Pulmonary artery endothelial cell (primary cell): ENCODE data around the gene GPRIN1. TPM values are rescaled to one million over a fixed set of nuclear protein-coding genes. Genes with fewer than 3 reads are reported as not detected.

Experiments used
- total RNA-seq: library from RNA; depleted of rRNA; stranded (reverse); fragments of >200 nt; gene quantifications from 2 replicates; pipeline ENCODE4 v1.2.3, GENCODE V29; 2014

The GPRIN1 gene
- total RNA-seq, 1 donor from 2014 or later = 7.5 TPM

Other genes with a start within 250 kb of the GPRIN1 start
- 105 and 110 TPM in 2 replicates for gene KIAA1191, start 248.4 kb downstream of the GPRIN1 start, total RNA-seq
- 6.7 and 9.2 TPM in 2 replicates for gene ARL10, start 244.7 kb downstream of the GPRIN1 start, total RNA-seq
- gene NOP16, start 221.6 kb downstream of the GPRIN1 start, total RNA-seq = 21.7 and 29.3 TPM in 2 replicates
- 42.7 and 43.5 TPM in 2 replicates for gene HIGD2A, start 221.4 kb downstream of the GPRIN1 start, total RNA-seq
- 135 and 136 TPM in 2 replicates for gene CLTB, start 193.6 kb downstream of the GPRIN1 start, total RNA-seq
- gene FAF2, start 161.8 kb downstream of the GPRIN1 start, total RNA-seq = 37.9 and 47.1 TPM in 2 replicates
- 3.2 and 3.5 TPM in 2 replicates for gene RNF44, start 72.8 kb downstream of the GPRIN1 start, total RNA-seq
- gene CDHR2, start 60.8 kb downstream of the GPRIN1 start, total RNA-seq = not detected in 2 replicates
- 0.07 TPM in 1 of 2 replicates, not detected in the other for gene SNCB, start 20.4 kb upstream of the GPRIN1 start, total RNA-seq
- not detected in 2 replicates for gene EIF4E1B, start 20.5 kb upstream of the GPRIN1 start, total RNA-seq
- 51.3 and 53.8 TPM in 2 replicates for gene TSPAN17, start 37.3 kb upstream of the GPRIN1 start, total RNA-seq
- gene UNC5A, start 200.4 kb upstream of the GPRIN1 start, total RNA-seq = 0.42 and 1.6 TPM in 2 replicates